H9 (cell line): ENCODE measurements around the gene RAB7B. TPM values are rescaled to one million over a fixed set of nuclear protein-coding genes. Genes with fewer than 3 reads are reported as not detected.

Experiments used
- DNase-seq: peaks from one replicate; pipeline ENCODE4 v3.0.0-alpha.2; 2017
- H2AFZ ChIP-seq: one replicate; pipeline ENCODE4 v1.6.1; 2013; ENCODE audit warnings: mild to moderate bottlenecking, low read length, control low read depth, moderate library complexity
- H2AK5ac ChIP-seq: 2 replicates; pipeline ENCODE4 v1.6.1; 2013; ENCODE audit warnings: low read length, control low read depth, mixed read lengths; ENCODE audit not compliant: insufficient read length
- H2BK120ac ChIP-seq: one replicate; pipeline ENCODE4 v1.6.1; 2013; ENCODE audit warnings: low read depth, mild to moderate bottlenecking, low read length, control low read depth, inconsistent platforms; ENCODE audit not compliant: poor library complexity, severe bottlenecking
- H2BK12ac ChIP-seq: 2 replicates; pipeline ENCODE4 v1.6.1; 2013; ENCODE audit warnings: low read length, control low read depth, mixed read lengths, low read depth; ENCODE audit not compliant: insufficient read length
- H2BK15ac ChIP-seq: 2 replicates; pipeline ENCODE4 v1.6.1; 2013; ENCODE audit warnings: low read depth, low read length, control low read depth
- H2BK20ac ChIP-seq: one replicate; pipeline ENCODE4 v1.6.1; 2013; ENCODE audit warnings: low read depth, mild to moderate bottlenecking, low read length, control low read depth, inconsistent platforms; ENCODE audit not compliant: poor library complexity, severe bottlenecking
- H2BK5ac ChIP-seq: 2 replicates; pipeline ENCODE4 v1.6.1; 2013; ENCODE audit warnings: low read length, control low read depth, mixed read lengths; ENCODE audit not compliant: insufficient read length
- H3K14ac ChIP-seq: 2 replicates; pipeline ENCODE4 v1.6.1; 2013; ENCODE audit warnings: low read length, control low read depth; ENCODE audit not compliant: insufficient read depth
- H3K18ac ChIP-seq: 2 replicates; pipeline ENCODE4 v1.6.1; 2013; ENCODE audit warnings: low read depth, mild to moderate bottlenecking, mixed read lengths, low read length, control low read depth; ENCODE audit not compliant: insufficient read length
- H3K23ac ChIP-seq: 2 replicates; pipeline ENCODE4 v1.6.1; 2013; ENCODE audit warnings: low read length, control low read depth, mixed read lengths, low read depth; ENCODE audit not compliant: insufficient read length
- H3K23me2 ChIP-seq: 2 replicates; pipeline ENCODE4 v1.6.1; 2013; ENCODE audit warnings: low read depth, mild to moderate bottlenecking, mixed read lengths, low read length, control low read depth; ENCODE audit not compliant: insufficient read length, poor library complexity, severe bottlenecking
- H3K27ac ChIP-seq: 2 replicates; pipeline ENCODE4 v1.5.1; 2013; ENCODE audit warnings: low read length, control low read depth, mixed read lengths, low read depth; ENCODE audit not compliant: insufficient read length
- H3K27me3 ChIP-seq: 2 replicates; pipeline ENCODE4 v1.6.1; 2013; ENCODE audit warnings: low read length, control low read depth, inconsistent platforms; ENCODE audit not compliant: insufficient read depth
- H3K4ac ChIP-seq: 2 replicates; pipeline ENCODE4 v1.6.1; 2013; ENCODE audit warnings: low read depth, mild to moderate bottlenecking, control low read depth, inconsistent platforms, low read length, moderate library complexity
- H3K4me1 ChIP-seq: 2 replicates; pipeline ENCODE4 v1.6.1; 2013; ENCODE audit warnings: low read length, control low read depth, inconsistent platforms; ENCODE audit not compliant: insufficient read depth
- H3K4me2 ChIP-seq: 2 replicates; pipeline ENCODE4 v1.6.1; 2013; ENCODE audit warnings: low read length, control low read depth, mixed read lengths; ENCODE audit not compliant: insufficient read length, insufficient read depth
- H3K56ac ChIP-seq: 2 replicates; pipeline ENCODE4 v1.6.1; 2013; ENCODE audit warnings: low read depth, mild to moderate bottlenecking, mixed read lengths, low read length, control low read depth; ENCODE audit not compliant: insufficient read length
- H3K79me1 ChIP-seq: 2 replicates; pipeline ENCODE4 v1.6.1; 2013; ENCODE audit warnings: low read depth, mild to moderate bottlenecking, moderate library complexity, low read length, control low read depth, inconsistent platforms; ENCODE audit not compliant: insufficient read depth, poor library complexity, severe bottlenecking
- H3K79me2 ChIP-seq: 2 replicates; pipeline ENCODE4 v1.6.1; 2013; ENCODE audit warnings: low read length, control low read depth, inconsistent platforms; ENCODE audit not compliant: insufficient read depth
- H3K9ac ChIP-seq: 2 replicates; pipeline ENCODE4 v1.6.1; 2013; ENCODE audit warnings: low read length, control low read depth, mixed read lengths; ENCODE audit not compliant: insufficient read length; ENCODE audit errors: extremely low read depth
- H3K9me3 ChIP-seq: one replicate; pipeline ENCODE4 v1.6.1; 2013; ENCODE audit warnings: low read depth, low read length, inconsistent platforms; ENCODE audit not compliant: control insufficient read depth
- H3T11ph ChIP-seq: one replicate; pipeline ENCODE4 v1.6.1; 2013; ENCODE audit warnings: mild to moderate bottlenecking, low read length, control low read depth, inconsistent platforms
- H4K20me1 ChIP-seq: one replicate; pipeline ENCODE4 v1.6.1; 2013; ENCODE audit not compliant: control insufficient read depth, insufficient read length, insufficient read depth
- H4K5ac ChIP-seq: 2 replicates; pipeline ENCODE4 v1.6.1; 2013; ENCODE audit warnings: low read depth, mild to moderate bottlenecking, mixed read lengths, low read length, control low read depth; ENCODE audit not compliant: insufficient read length
- H4K8ac ChIP-seq: replicated peaks from 2 replicates; pipeline ENCODE4 v1.6.1; 2013; ENCODE audit warnings: low read length, control low read depth, mixed read lengths, low read depth; ENCODE audit not compliant: insufficient read length
- H4K91ac ChIP-seq: 2 replicates; pipeline ENCODE4 v1.6.1; 2013; ENCODE audit warnings: low read depth, mild to moderate bottlenecking, moderate library complexity, mixed read lengths, low read length, control low read depth; ENCODE audit not compliant: insufficient read length
- H3K27ac Mint-ChIP-seq, 3 experiments: 2 replicates in 2 of 3; 3 replicates in 1 of 3; pipeline ENCODE4 v1.8.0; 2020 to 2021; ENCODE audit warnings: mixed read lengths in 3 of 3, mild to moderate bottlenecking in 1 of 3, moderate library complexity in 1 of 3
- H3K27me3 Mint-ChIP-seq: 2 replicates; pipeline ENCODE4 v1.8.0; 2021; ENCODE audit warnings: low read depth, mild to moderate bottlenecking, moderate library complexity, mixed read lengths
- H3K36me3 Mint-ChIP-seq, 3 experiments: 2 replicates in 2 of 3; 3 replicates in 1 of 3; pipeline ENCODE4 v1.8.0; 2020 to 2021; ENCODE audit warnings: low read depth in 3 of 3, mixed read lengths in 3 of 3; ENCODE audit not compliant: insufficient read depth in 1 of 3
- H3K4me1 Mint-ChIP-seq, 2 experiments: 2 replicates each; pipeline ENCODE4 v1.8.0; 2020; ENCODE audit warnings: mixed read lengths in 2 of 2
- H3K4me3 Mint-ChIP-seq, 2 experiments: 2 replicates in 1 of 2; 3 replicates in 1 of 2; pipeline ENCODE4 v1.8.0; 2020 to 2021; ENCODE audit warnings: mild to moderate bottlenecking in 2 of 2, mixed read lengths in 2 of 2, moderate library complexity in 1 of 2
- H3K9me3 Mint-ChIP-seq, 2 experiments: 2 replicates in 1 of 2; 3 replicates in 1 of 2; pipeline ENCODE4 v1.8.0; 2020; ENCODE audit warnings: mild to moderate bottlenecking in 2 of 2, mixed read lengths in 2 of 2, moderate library complexity in 1 of 2
- WGBS: extraction: QIAGEN DNeasy Blood & Tissue Kit; methylation state at CpG from one replicate; pipeline ENCODE4 v1.1.7; 2013; ENCODE audit warnings: missing lambda C conversion rate, low lambda C conversion rate, mixed read lengths; ENCODE audit not compliant: insufficient read length; ENCODE audit errors: extremely low coverage; 5-methylcytosine and 5-hydroxymethylcytosine counted together
- total RNA-seq: library from RNA; stranded (reverse); gene quantifications from 2 replicates; pipeline ENCODE4 v1.2.1, GENCODE V29; 2021
- TF ChIP-seq, protein P1 (sequence below): fragments of 200-600 bp; sonication (generic); conservative IDR thresholded peaks from 3 replicates; pipeline ENCODE4 v1.8.0; 2021; ENCODE audit warnings: antibody characterized with exemption, mild to moderate bottlenecking

RAB7B gene
- total RNA-seq, 1 experiment from 2014 or later, result 0.68 TPM

DNA sequence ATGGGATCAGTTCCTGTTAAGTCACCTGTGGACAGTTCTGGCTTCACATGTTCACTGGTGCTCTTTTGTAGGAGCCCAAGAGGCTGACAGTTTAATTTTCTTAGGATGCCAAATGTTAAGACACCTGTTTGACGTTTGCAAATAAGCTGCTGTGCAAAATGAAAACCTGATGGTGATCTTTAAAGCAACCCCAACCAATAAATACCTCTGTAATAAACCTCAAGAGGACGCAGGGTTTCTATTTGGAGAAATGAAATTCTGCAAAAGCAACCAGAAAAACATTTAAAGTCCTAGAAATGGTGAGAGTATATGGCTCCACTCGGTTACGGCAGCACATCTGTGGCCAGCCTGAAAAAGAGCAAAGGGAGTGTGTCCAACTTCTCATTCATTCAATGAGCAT lies 44.1 kb upstream of the RAB7B start:
- Histone ChIP-seq H3K4ac (no peak overlapping the region), H2BK5ac (no peak overlapping the region), H2BK15ac (no peak overlapping the region), H2AK5ac (no peak overlapping the region), H2BK12ac (no peak overlapping the region), H3K27me3 (no peaks in the 10 kb centered on the region), H4K20me1 (no peaks in the 10 kb centered on the region), H3K56ac (no peak overlapping the region), H3K79me1 (no peaks in the 10 kb centered on the region), H3K4me1 (0 out of 2 replicates have a peak, but pooled peaks cover 2% of the 10 kb centered on the region), H3K79me2 (no peaks in the 10 kb centered on the region), H2BK20ac (no peak overlapping the region), H2BK120ac (no peak overlapping the region), H3K23ac (no peak overlapping the region), H4K8ac (no peak overlapping the region), H3K23me2 (no peaks in the 10 kb centered on the region), H3T11ph (no peak overlapping the region), H4K5ac (no peak overlapping the region), H4K91ac (no peak overlapping the region), H3K14ac (no peak overlapping the region), H3K9me3 (no peaks in the 10 kb centered on the region), H3K18ac (no peak overlapping the region), H2AFZ (no peak overlapping the region), H3K4me2 (no peak overlapping the region), H3K27ac (no peak overlapping the region), H3K9ac (no peak overlapping the region)
- Mint-ChIP-seq H3K36me3 (no peaks in the 10 kb centered on the region), H3K4me3 (no peak overlapping the region), H3K27me3 (0 out of 2 replicates have a peak, but pooled peaks cover 2% of the 10 kb centered on the region), H3K4me1 (peaks cover 7 to 13% of the 10 kb centered on the region in 2 experiments), H3K27ac (no peak overlapping the region), H3K9me3 (peaks cover 0 to 3% of the 10 kb centered on the region in 2 experiments; a peak in 1 of 5 replicates)
- TF ChIP-seq, protein P1, sequence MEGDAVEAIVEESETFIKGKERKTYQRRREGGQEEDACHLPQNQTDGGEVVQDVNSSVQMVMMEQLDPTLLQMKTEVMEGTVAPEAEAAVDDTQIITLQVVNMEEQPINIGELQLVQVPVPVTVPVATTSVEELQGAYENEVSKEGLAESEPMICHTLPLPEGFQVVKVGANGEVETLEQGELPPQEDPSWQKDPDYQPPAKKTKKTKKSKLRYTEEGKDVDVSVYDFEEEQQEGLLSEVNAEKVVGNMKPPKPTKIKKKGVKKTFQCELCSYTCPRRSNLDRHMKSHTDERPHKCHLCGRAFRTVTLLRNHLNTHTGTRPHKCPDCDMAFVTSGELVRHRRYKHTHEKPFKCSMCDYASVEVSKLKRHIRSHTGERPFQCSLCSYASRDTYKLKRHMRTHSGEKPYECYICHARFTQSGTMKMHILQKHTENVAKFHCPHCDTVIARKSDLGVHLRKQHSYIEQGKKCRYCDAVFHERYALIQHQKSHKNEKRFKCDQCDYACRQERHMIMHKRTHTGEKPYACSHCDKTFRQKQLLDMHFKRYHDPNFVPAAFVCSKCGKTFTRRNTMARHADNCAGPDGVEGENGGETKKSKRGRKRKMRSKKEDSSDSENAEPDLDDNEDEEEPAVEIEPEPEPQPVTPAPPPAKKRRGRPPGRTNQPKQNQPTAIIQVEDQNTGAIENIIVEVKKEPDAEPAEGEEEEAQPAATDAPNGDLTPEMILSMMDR, result no peak
- WGBS, result no CpG with 5 or more reads among the region's 4 CpGs
- no peak for DNase-seq
